RPMI7951 (cell line): Measurements from ENCODE around the gene OR2C3. TPM values are rescaled to one million over a fixed set of nuclear protein-coding genes. Genes with fewer than 3 reads are reported as not detected.
"Not testable (repeated sequence)": the region's sequence is repeated elsewhere in the genome, so short reads cannot be mapped to it uniquely, and the experiment has no call there.

Source experiments
- DNase-seq: peaks from one replicate; pipeline ENCODE4 v3.0.0-alpha.2; 2012; ENCODE audit warnings: low read depth
- total RNA-seq: library from RNA; depleted of rRNA; stranded (reverse); fragments of >200 nt; shearing (Covaris generic); gene quantifications from 2 replicates; pipeline ENCODE4 v1.2.3, GENCODE V29; 2014; rRNA removed

The OR2C3 gene
- not detected in 2 replicates for total RNA-seq

GRCh38 chr1:247536340-247536739, at the start of gene OR2C3:
Gene OR2C3 (minus strand): TSS chr1:247536440. CDS start chr1:247532511, 3,929 bp downstream.
- DNase-seq = no peak

GRCh38 chr1:247578946-247579460, 42.8 kb upstream of the OR2C3 start:
- no peak for DNase-seq

GRCh38 chr1:247576514-247576913, 40.3 kb upstream of the OR2C3 start:
- no peak for DNase-seq

GRCh38 chr1:247574664-247575063, 38.4 kb upstream of the OR2C3 start:
- DNase-seq = no peak

- DNase-seq = no peak
Measured at GRCh38 chr1:247574236-247574635, 38.0 kb upstream of the OR2C3 start.

- DNase-seq = no peak
Measured at GRCh38 chr1:247562198-247562597, 26.0 kb upstream of the OR2C3 start.

GRCh38 chr1:247561711-247562110, 25.5 kb upstream of the OR2C3 start:
- no peak for DNase-seq

GRCh38 chr1:247557926-247558674, 21.9 kb upstream of the OR2C3 start:
- no peak for DNase-seq

- no peak for DNase-seq
Measured at GRCh38 chr1:247552231-247552630, 16.0 kb upstream of the OR2C3 start.

- DNase-seq = no peak
Measured at GRCh38 chr1:247551721-247552120, 15.5 kb upstream of the OR2C3 start.

- DNase-seq = no peak
Measured at GRCh38 chr1:247548769-247549182, 12.5 kb upstream of the OR2C3 start, which contains the start of gene GCSAML. Gene GCSAML (plus strand): TSS chr1:247549134. CDS start chr1:247549192, 58 bp downstream.

- no peak for DNase-seq
Measured at GRCh38 chr1:247548092-247548491, 11.9 kb upstream of the OR2C3 start.

GRCh38 chr1:247542811-247543210, 6.6 kb upstream of the OR2C3 start:
- no peak for DNase-seq

- no peak for DNase-seq
Measured at GRCh38 chr1:247540581-247540980, 4.3 kb upstream of the OR2C3 start.

GRCh38 chr1:247539215-247539614, 3.0 kb upstream of the OR2C3 start:
- DNase-seq = no peak

GRCh38 chr1:247538561-247538960, 2.3 kb upstream of the OR2C3 start:
- peak; percentile 10 for DNase-seq

GRCh38 chr1:247535402-247535801, 838 bp downstream of the OR2C3 start:
- DNase-seq = peak; percentile 39

GRCh38 chr1:247531937-247532336, 4.3 kb downstream of the OR2C3 start:
- no peak for DNase-seq

- no peak for DNase-seq
Measured at GRCh38 chr1:247530785-247531184, 5.5 kb downstream of the OR2C3 start.

GRCh38 chr1:247529771-247530355, 6.4 kb downstream of the OR2C3 start:
- DNase-seq = no peak

GRCh38 chr1:247528812-247529474, 7.3 kb downstream of the OR2C3 start:
- DNase-seq = peak; percentile 16

GRCh38 chr1:247521886-247522285, 14.4 kb downstream of the OR2C3 start:
- DNase-seq = not testable (repeated sequence)

GRCh38 chr1:247518613-247518891, 17.7 kb downstream of the OR2C3 start:
- DNase-seq = no peak
